GM12878 (cell line): ENCODE measurements around the gene NACC1. TPM values are rescaled to one million over a fixed set of nuclear protein-coding genes. Genes with fewer than 3 reads are reported as not detected.

Experiments used
- ATF7 ChIP-seq: fragments of 450-650 bp; IDR thresholded peaks from 2 replicates; pipeline ENCODE4 v1.6.1; 2016; ENCODE audit warnings: low read depth, mild to moderate bottlenecking
- CHD4 ChIP-seq: fragments of 200-600 bp; sonication (generic); IDR thresholded peaks from 2 replicates; pipeline ENCODE4 v1.6.1; 2016; ENCODE audit warnings: mild to moderate bottlenecking
- EGR1 ChIP-seq, 2 experiments: IDR thresholded peaks; 1 replicate in 1 of 2; 2 replicates in 1 of 2; pipeline ENCODE4 v1.6.1; 2011 to 2012; ENCODE audit warnings: low read depth in 2 of 2, low read length in 2 of 2, borderline replicate concordance in 1 of 2, mild to moderate bottlenecking in 1 of 2, moderate library complexity in 1 of 2
- FOXM1 ChIP-seq: IDR thresholded peaks from 2 replicates; pipeline ENCODE4 v1.6.1; 2012; ENCODE audit warnings: low read depth, mild to moderate bottlenecking, inconsistent platforms, low read length, moderate library complexity
- HDGF ChIP-seq: fragments of 450-650 bp; IDR thresholded peaks from 2 replicates; pipeline ENCODE4 v1.6.1; 2016; ENCODE audit warnings: antibody characterized with exemption
- JUNB ChIP-seq: IDR thresholded peaks from 2 replicates; pipeline ENCODE4 v1.6.1; 2016; ENCODE audit warnings: antibody characterized with exemption, mild to moderate bottlenecking
- KDM1A ChIP-seq: fragments of 200-600 bp; sonication (generic); IDR thresholded peaks from 2 replicates; pipeline ENCODE4 v1.6.1; 2016; ENCODE audit warnings: borderline replicate concordance
- KLF5 ChIP-seq: fragments of 450-650 bp; IDR thresholded peaks from 2 replicates; pipeline ENCODE4 v1.6.1; 2014; ENCODE audit warnings: mild to moderate bottlenecking; ENCODE audit not compliant: partially characterized antibody
- MLLT1 ChIP-seq: fragments of 450-650 bp; IDR thresholded peaks from 2 replicates; pipeline ENCODE4 v1.6.1; 2016; ENCODE audit warnings: mild to moderate bottlenecking
- RAD21 ChIP-seq: IDR thresholded peaks from 2 replicates; pipeline ENCODE4 v1.6.1; 2011; ENCODE audit warnings: mild to moderate bottlenecking, low read depth, low read length, moderate library complexity; ENCODE audit not compliant: insufficient read depth
- RBBP5 ChIP-seq: fragments of 200-600 bp; sonication (generic); conservative IDR thresholded peaks from 2 replicates; pipeline ENCODE4 v1.6.1; 2016
- RELB ChIP-seq: fragments of 450-650 bp; IDR thresholded peaks from 2 replicates; pipeline ENCODE4 v1.6.1; 2017; ENCODE audit warnings: low read depth, mild to moderate bottlenecking, moderate library complexity
- REST ChIP-seq: IDR thresholded peaks from 2 replicates; pipeline ENCODE4 v1.6.1; 2012; ENCODE audit warnings: mild to moderate bottlenecking, low read depth, low read length
- SMARCA5 ChIP-seq: fragments of 450-650 bp; IDR thresholded peaks from 2 replicates; pipeline ENCODE4 v1.6.1; 2017; ENCODE audit warnings: mild to moderate bottlenecking
- SMC3 ChIP-seq: IDR thresholded peaks from 2 replicates; pipeline ENCODE4 v1.6.1; 2011; ENCODE audit warnings: low read length, improper control_type of control experiment, borderline replicate concordance
- TAF1 ChIP-seq: IDR thresholded peaks from 2 replicates; pipeline ENCODE4 v1.6.1; 2011; ENCODE audit warnings: mild to moderate bottlenecking, low read depth, low read length, borderline replicate concordance
- TBL1XR1 ChIP-seq: IDR thresholded peaks from 2 replicates; pipeline ENCODE4 v1.6.1; 2012; ENCODE audit warnings: low read depth, low read length, improper control_type of control experiment
- TCF3 ChIP-seq: IDR thresholded peaks from 2 replicates; pipeline ENCODE4 v1.6.1; 2012; ENCODE audit warnings: low read depth, mild to moderate bottlenecking, low read length, borderline replicate concordance; ENCODE audit not compliant: insufficient read depth
- ZNF24 ChIP-seq: fragments of 450-650 bp; IDR thresholded peaks from 2 replicates; pipeline ENCODE4 v1.6.1; 2017; ENCODE audit warnings: antibody characterized with exemption, mild to moderate bottlenecking
- polyA plus RNA-seq, 11 experiments: library from polyadenylated mRNA; depleted of rRNA in 4 of 11; unstranded in 6 of 11; stranded (reverse) in 5 of 11; fragments of >200 nt; fragmentation: Nextera tagmentation in 4 of 11; fragmentation: Illumina TruSeq in 1 of 11; extraction: Ambion mirVana in 4 of 11; extraction: Trizol in 1 of 11; gene quantifications; 1 replicate in 1 of 11; 2 replicates in 10 of 11; pipeline versions ENCODE4 v1.2.1 to v1.2.3, GENCODE V29; 2011 to 2016; ENCODE audit warnings: inconsistent platforms in 2 of 11, missing spikeins in 2 of 11, low read depth in 1 of 11
- total RNA-seq, 4 experiments: library from RNA; depleted of rRNA in 3 of 4; stranded (reverse); fragments of >200 nt in 3 of 4; fragmentation: Illumina TruSeq in 1 of 4; extraction: Trizol in 1 of 4; gene quantifications; 2 replicates each; pipeline versions ENCODE4 v1.2.1 to v1.2.3, GENCODE V29; 2013 to 2021
- TF ChIP-seq, protein P1 (sequence below): fragments of 450-650 bp; IDR thresholded peaks from 2 replicates; pipeline ENCODE4 v1.6.1; 2017; ENCODE audit warnings: mild to moderate bottlenecking, moderate library complexity

NACC1 gene
- total and polyA plus RNA-seq, 10 of the 15 experiments (the other 5 are each of a cell fraction or from before 2014, with no cell fraction given): 0.18 to 120 (median 19.2) TPM

DNA sequence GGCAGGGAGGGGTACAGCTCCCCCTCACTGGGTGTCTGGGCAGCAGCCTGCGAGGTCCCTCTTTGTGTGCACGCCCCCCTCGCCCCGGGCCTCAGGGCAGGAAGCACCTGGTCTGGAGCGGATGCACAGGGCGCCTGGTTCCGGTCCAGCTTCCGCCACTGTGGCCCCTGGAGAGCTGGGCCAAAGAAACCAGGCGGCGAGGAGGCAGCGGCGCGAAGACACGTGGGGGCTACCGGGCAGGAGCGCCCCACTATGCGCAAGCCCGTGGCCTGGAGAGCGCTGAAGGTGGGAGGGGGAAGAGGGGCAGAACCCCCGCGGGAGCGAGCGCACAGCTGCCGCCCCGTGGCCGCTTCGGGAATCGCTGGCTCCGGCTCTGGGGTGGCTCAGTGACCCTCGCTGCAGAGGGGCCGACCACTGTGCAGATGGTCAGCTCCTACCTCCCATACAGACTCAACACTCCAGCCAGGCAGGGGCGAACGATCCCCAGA, 13.7 kb upstream of the NACC1 start (continued):
- no peak for TF ChIP-seq RBBP5
- TF ChIP-seq REST: no peak
- TF ChIP-seq EGR1 (IDR thresholded peaks at IDR 0.05; ENCODE audit: borderline replicate concordance in 1 of 2, low read depth in 2 of 2, low read length in 2 of 2): peak in 1 of 2 experiments; percentile 58; a peak in 2 of 3 replicates
- TF ChIP-seq, protein P1, sequence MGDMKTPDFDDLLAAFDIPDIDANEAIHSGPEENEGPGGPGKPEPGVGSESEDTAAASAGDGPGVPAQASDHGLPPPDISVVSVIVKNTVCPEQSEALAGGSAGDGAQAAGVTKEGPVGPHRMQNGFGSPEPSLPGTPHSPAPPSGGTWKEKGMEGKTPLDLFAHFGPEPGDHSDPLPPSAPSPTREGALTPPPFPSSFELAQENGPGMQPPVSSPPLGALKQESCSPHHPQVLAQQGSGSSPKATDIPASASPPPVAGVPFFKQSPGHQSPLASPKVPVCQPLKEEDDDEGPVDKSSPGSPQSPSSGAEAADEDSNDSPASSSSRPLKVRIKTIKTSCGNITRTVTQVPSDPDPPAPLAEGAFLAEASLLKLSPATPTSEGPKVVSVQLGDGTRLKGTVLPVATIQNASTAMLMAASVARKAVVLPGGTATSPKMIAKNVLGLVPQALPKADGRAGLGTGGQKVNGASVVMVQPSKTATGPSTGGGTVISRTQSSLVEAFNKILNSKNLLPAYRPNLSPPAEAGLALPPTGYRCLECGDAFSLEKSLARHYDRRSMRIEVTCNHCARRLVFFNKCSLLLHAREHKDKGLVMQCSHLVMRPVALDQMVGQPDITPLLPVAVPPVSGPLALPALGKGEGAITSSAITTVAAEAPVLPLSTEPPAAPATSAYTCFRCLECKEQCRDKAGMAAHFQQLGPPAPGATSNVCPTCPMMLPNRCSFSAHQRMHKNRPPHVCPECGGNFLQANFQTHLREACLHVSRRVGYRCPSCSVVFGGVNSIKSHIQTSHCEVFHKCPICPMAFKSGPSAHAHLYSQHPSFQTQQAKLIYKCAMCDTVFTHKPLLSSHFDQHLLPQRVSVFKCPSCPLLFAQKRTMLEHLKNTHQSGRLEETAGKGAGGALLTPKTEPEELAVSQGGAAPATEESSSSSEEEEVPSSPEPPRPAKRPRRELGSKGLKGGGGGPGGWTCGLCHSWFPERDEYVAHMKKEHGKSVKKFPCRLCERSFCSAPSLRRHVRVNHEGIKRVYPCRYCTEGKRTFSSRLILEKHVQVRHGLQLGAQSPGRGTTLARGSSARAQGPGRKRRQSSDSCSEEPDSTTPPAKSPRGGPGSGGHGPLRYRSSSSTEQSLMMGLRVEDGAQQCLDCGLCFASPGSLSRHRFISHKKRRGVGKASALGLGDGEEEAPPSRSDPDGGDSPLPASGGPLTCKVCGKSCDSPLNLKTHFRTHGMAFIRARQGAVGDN: peak; percentile 77
- TF ChIP-seq SMARCA5: peak; percentile 75; the same call in 1 of the 2 replicates
- TF ChIP-seq SMC3: peak; percentile 40; the same call in 1 of the 2 replicates
- TF ChIP-seq TCF3: peak; percentile 97
- TF ChIP-seq TBL1XR1: no peak
- no peak for TF ChIP-seq JUNB
- TF ChIP-seq RAD21: peak; percentile 45; the same call in 1 of the 2 replicates
- no peak for TF ChIP-seq KDM1A
- TF ChIP-seq RELB: peak; percentile 49; the same call in 1 of the 2 replicates
- no peak for TF ChIP-seq MLLT1
- TF ChIP-seq FOXM1: no peak
- peak; percentile 65 for TF ChIP-seq KLF5
- 0 out of 2 replicates have a peak, but pooled peaks have one; percentile 17 for TF ChIP-seq HDGF
- no peak for TF ChIP-seq CHD4
- TF ChIP-seq ZNF24: no peak
- TF ChIP-seq TAF1: no peak
- TF ChIP-seq ATF7: no peak
